ENCODE data around the gene AMBP.
"Not testable (repeated sequence)": the region's sequence is repeated elsewhere in the genome, so short reads cannot be mapped to it uniquely, and the experiment has no call there.

Gene AMBP

GRCh38 chr9:114050226-114050568 lies 27.9 kb downstream of the AMBP start:
- DNase-seq, result no peak

- DNase-seq, result no peak
Measured at GRCh38 chr9:114049441-114050225, 28.5 kb downstream of the AMBP start.

GRCh38 chr9:114048533-114049415 lies 29.3 kb downstream of the AMBP start:
- no peak for DNase-seq

GRCh38 chr9:114047717-114048116 lies 30.4 kb downstream of the AMBP start:
- no peak for DNase-seq

GRCh38 chr9:114046875-114047274 lies 31.2 kb downstream of the AMBP start:
- DNase-seq, result no peak

GRCh38 chr9:114046237-114046755 lies 31.8 kb downstream of the AMBP start:
- no peak for DNase-seq

- not testable (repeated sequence) for DNase-seq
Measured at GRCh38 chr9:114043660-114044059, 34.4 kb downstream of the AMBP start.

- DNase-seq, result no peak
Measured at GRCh38 chr9:114039484-114039883, 38.6 kb downstream of the AMBP start.

- no peak for DNase-seq
Measured at GRCh38 chr9:114038724-114039313, 39.3 kb downstream of the AMBP start.

- DNase-seq, result no peak
Measured at GRCh38 chr9:114037961-114038723, 40.0 kb downstream of the AMBP start.

GRCh38 chr9:114037249-114037648 lies 40.9 kb downstream of the AMBP start:
- no peak for DNase-seq

- DNase-seq, result no peak
Measured at GRCh38 chr9:114035845-114036801, 42.0 kb downstream of the AMBP start.

GRCh38 chr9:114035221-114035844 lies 42.8 kb downstream of the AMBP start:
- no peak for DNase-seq

- DNase-seq, result no peak
Measured at GRCh38 chr9:114034661-114035062, 43.4 kb downstream of the AMBP start.

GRCh38 chr9:114034196-114034595 lies 43.9 kb downstream of the AMBP start:
- DNase-seq, result no peak

GRCh38 chr9:114033397-114034103 lies 44.5 kb downstream of the AMBP start:
- DNase-seq, result no peak

GRCh38 chr9:114031948-114032840 lies 45.9 kb downstream of the AMBP start:
- no peak for DNase-seq

- DNase-seq, result no peak
Measured at GRCh38 chr9:114031037-114031630, 47.0 kb downstream of the AMBP start.

GRCh38 chr9:114030364-114030763 lies 47.7 kb downstream of the AMBP start:
- DNase-seq, result no peak
